ENCODE results near the gene BLNK.

BLNK gene

DNA sequence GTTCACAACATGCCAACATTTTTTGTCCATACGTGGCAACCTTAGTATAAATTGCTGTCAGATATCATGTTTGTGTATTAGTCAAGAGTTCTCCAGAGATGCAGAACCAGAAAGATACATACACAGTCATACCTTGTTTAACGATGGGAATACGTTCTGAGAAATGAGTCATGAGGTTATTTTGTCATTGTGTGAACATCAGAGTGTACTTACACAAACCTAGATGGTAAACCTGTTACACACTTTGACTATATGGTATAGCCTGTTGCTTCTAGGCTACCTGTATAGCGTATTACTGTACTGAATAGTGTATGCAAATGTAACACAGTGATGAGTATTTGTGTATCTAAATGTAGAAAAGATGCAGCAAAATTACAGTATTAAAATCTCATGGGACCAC, 118.9 kb downstream of the BLNK start:
- DNase-seq (ENCODE audit: low spot score) (no peak), FAIRE-seq (no peak)
